Adrenal gland (tissue), 5 donors: ENCODE data around the gene WIPF3.

ENCODE experiments used
- POLR2A ChIP-seq, 2 donors: fragments of 450-650 bp; IDR thresholded peaks; one replicate each; pipeline ENCODE4 v1.6.1; 2017; ENCODE audit warnings: antibody characterized with exemption in 2 of 2, mild to moderate bottlenecking in 2 of 2, moderate library complexity in 1 of 2
- TF ChIP-seq, protein P1 (sequence below), 6 experiments: fragments of 450-650 bp in 4 of 6; fragments of 200-600 bp in 2 of 6; sonication (generic) in 1 of 6; IDR thresholded peaks; 1 replicate in 5 of 6; 2 replicates in 1 of 6; pipeline versions ENCODE4 v1.5.1 to v1.8.0; 2016 to 2021; ENCODE audit warnings: antibody characterized with exemption in 6 of 6, mild to moderate bottlenecking in 2 of 6, moderate library complexity in 1 of 6
- donor health status: DM: no; HTN: no; CAD: no.

- no peak for TF ChIP-seq POLR2A (IDR thresholded peaks at IDR 0.05)
- TF ChIP-seq, protein P1, sequence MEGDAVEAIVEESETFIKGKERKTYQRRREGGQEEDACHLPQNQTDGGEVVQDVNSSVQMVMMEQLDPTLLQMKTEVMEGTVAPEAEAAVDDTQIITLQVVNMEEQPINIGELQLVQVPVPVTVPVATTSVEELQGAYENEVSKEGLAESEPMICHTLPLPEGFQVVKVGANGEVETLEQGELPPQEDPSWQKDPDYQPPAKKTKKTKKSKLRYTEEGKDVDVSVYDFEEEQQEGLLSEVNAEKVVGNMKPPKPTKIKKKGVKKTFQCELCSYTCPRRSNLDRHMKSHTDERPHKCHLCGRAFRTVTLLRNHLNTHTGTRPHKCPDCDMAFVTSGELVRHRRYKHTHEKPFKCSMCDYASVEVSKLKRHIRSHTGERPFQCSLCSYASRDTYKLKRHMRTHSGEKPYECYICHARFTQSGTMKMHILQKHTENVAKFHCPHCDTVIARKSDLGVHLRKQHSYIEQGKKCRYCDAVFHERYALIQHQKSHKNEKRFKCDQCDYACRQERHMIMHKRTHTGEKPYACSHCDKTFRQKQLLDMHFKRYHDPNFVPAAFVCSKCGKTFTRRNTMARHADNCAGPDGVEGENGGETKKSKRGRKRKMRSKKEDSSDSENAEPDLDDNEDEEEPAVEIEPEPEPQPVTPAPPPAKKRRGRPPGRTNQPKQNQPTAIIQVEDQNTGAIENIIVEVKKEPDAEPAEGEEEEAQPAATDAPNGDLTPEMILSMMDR (IDR thresholded peaks at IDR 0.05) = no peak
Measured at GRCh38 chr7:29958667-29959358, 152.5 kb downstream of the WIPF3 start.
